HepG2 (cell line): Measurements from ENCODE around the gene CGNL1. TPM values are rescaled to one million over a fixed set of nuclear protein-coding genes. Genes with fewer than 3 reads are reported as not detected.

Experiments used
- CEBPZ ChIP-seq: IDR thresholded peaks from 2 replicates; pipeline ENCODE4 v1.6.1; 2012; ENCODE audit warnings: low read length, improper control_type of control experiment
- CSRNP2 ChIP-seq: sonication (generic); formaldehyde crosslinking; conservative IDR thresholded peaks from 2 replicates; pipeline ENCODE4 v1.8.0; 2022; ENCODE audit warnings: low read depth, missing genetic modification reagents
- ERF ChIP-seq: IDR thresholded peaks from 2 replicates; pipeline ENCODE4 v1.6.1; 2018; ENCODE audit warnings: missing biosample characterization, missing genetic modification reagents
- GMEB2 ChIP-seq: IDR thresholded peaks from 2 replicates; pipeline ENCODE4 v1.6.1; 2016; ENCODE audit warnings: missing biosample characterization, missing genetic modification reagents, low read depth
- HCFC1 ChIP-seq: fragments of 150-350 bp; IDR thresholded peaks from 2 replicates; pipeline ENCODE4 v1.6.1; 2014; ENCODE audit warnings: low read depth, low read length
- KMT2B ChIP-seq: IDR thresholded peaks from 2 replicates; pipeline ENCODE4 v1.6.1; 2016; ENCODE audit warnings: missing genetic modification reagents, missing compliant biosample characterization
- PHB2 ChIP-seq: fragments of 450-650 bp; IDR thresholded peaks from 2 replicates; pipeline ENCODE4 v1.6.1; 2018; ENCODE audit not compliant: partially characterized antibody
- PHF20 ChIP-seq: sonication (generic); formaldehyde crosslinking; IDR thresholded peaks from 2 replicates; pipeline ENCODE4 v1.5.0; 2020; ENCODE audit warnings: mild to moderate bottlenecking, missing genetic modification reagents
- RARA ChIP-seq: IDR thresholded peaks from 2 replicates; pipeline ENCODE4 v1.6.1; 2016; ENCODE audit warnings: missing genetic modification reagents, missing compliant biosample characterization
- SCMH1 ChIP-seq: sonication (generic); formaldehyde crosslinking; IDR thresholded peaks from 2 replicates; pipeline ENCODE4 v1.9.0; 2021; ENCODE audit warnings: missing genetic modification reagents, mild to moderate bottlenecking, borderline replicate concordance
- TFDP2 ChIP-seq: sonication (generic); formaldehyde crosslinking; IDR thresholded peaks from 2 replicates; pipeline ENCODE4 v1.4.0; 2020; ENCODE audit warnings: missing genetic modification reagents
- TRIM24 ChIP-seq: sonication (generic); formaldehyde crosslinking; IDR thresholded peaks from 2 replicates; pipeline ENCODE4 v1.8.0; 2022; ENCODE audit warnings: mild to moderate bottlenecking, missing genetic modification reagents
- ZFP1 ChIP-seq: IDR thresholded peaks from 2 replicates; pipeline ENCODE4 v1.6.1; 2016
- ZFP37 ChIP-seq: sonication (generic); formaldehyde crosslinking; IDR thresholded peaks from 2 replicates; pipeline ENCODE4 v1.4.0; 2020; ENCODE audit warnings: missing genetic modification reagents, borderline replicate concordance
- ZNF121 ChIP-seq: sonication (generic); formaldehyde crosslinking; IDR thresholded peaks from 2 replicates; pipeline ENCODE4 v1.5.0; 2020; ENCODE audit warnings: mild to moderate bottlenecking, missing genetic modification reagents
- ZNF280D ChIP-seq: sonication (generic); formaldehyde crosslinking; IDR thresholded peaks from 2 replicates; pipeline ENCODE4 v1.5.1; 2020; ENCODE audit warnings: mild to moderate bottlenecking, missing genetic modification reagents
- ZNF562 ChIP-seq: sonication (generic); formaldehyde crosslinking; IDR thresholded peaks from 2 replicates; pipeline ENCODE4 v1.8.0; 2022; ENCODE audit warnings: missing genetic modification reagents, borderline replicate concordance
- ZNF674 ChIP-seq: sonication (generic); formaldehyde crosslinking; IDR thresholded peaks from 2 replicates; pipeline ENCODE4 v1.5.0; 2020; ENCODE audit warnings: low read depth, mild to moderate bottlenecking, missing genetic modification reagents
- ZNF749 ChIP-seq: sonication (generic); formaldehyde crosslinking; IDR thresholded peaks from 2 replicates; pipeline ENCODE4 v1.8.0; 2022; ENCODE audit warnings: mild to moderate bottlenecking, missing genetic modification reagents, moderate library complexity, borderline replicate concordance
- ZNF879 ChIP-seq: sonication (generic); formaldehyde crosslinking; IDR thresholded peaks from 2 replicates; pipeline ENCODE4 v1.8.1; 2023; ENCODE audit warnings: missing genetic modification reagents
- polyA plus RNA-seq, 8 experiments: library from polyadenylated mRNA; depleted of rRNA in 3 of 8; stranded (reverse) in 7 of 8; unstranded in 1 of 8; fragments of >200 nt; fragmentation: Illumina TruSeq in 4 of 8; extraction: Trizol in 4 of 8; gene quantifications; 2 replicates each; pipeline versions ENCODE4 v1.2.1 to v1.2.3, GENCODE V29; 2011 to 2016; ENCODE audit warnings: low read depth in 4 of 8, missing spikeins in 1 of 8, mixed read lengths in 1 of 8; ENCODE audit not compliant: insufficient read depth in 1 of 8
- total RNA-seq, 5 experiments: library from RNA; depleted of rRNA; stranded (reverse); fragments of >200 nt; fragmentation: Illumina TruSeq; extraction: Trizol; gene quantifications; 2 replicates each; pipeline ENCODE4 v1.2.3, GENCODE V29; 2016; ENCODE audit warnings: low read depth in 1 of 5

The CGNL1 gene
- total and polyA plus RNA-seq, 2 of the 13 experiments (the other 11 are each of a cell fraction or from before 2014, with no cell fraction given): 5.6 to 15.6 TPM

- TF ChIP-seq ZNF280D (CRISPR knock-in tag): no peak
- no peak for TF ChIP-seq ZNF879 (CRISPR knock-in tag)
- 0 out of 2 replicates have a peak, but pooled peaks have one; percentile 29 for TF ChIP-seq ERF (CRISPR knock-in tag)
- TF ChIP-seq RARA (CRISPR knock-in tag): no peak
- TF ChIP-seq ZNF121: no peak
- no peak for TF ChIP-seq TRIM24 (CRISPR knock-in tag)
- TF ChIP-seq HCFC1: no peak
- no peak for TF ChIP-seq GMEB2 (CRISPR knock-in tag)
- no peak for TF ChIP-seq ZNF562 (CRISPR knock-in tag)
- TF ChIP-seq CEBPZ: no peak
- peak; percentile 44; the same call in 1 of the 2 replicates for TF ChIP-seq KMT2B
- no peak for TF ChIP-seq PHB2
- TF ChIP-seq TFDP2 (CRISPR knock-in tag): no peak
- no peak for TF ChIP-seq ZFP1
- TF ChIP-seq CSRNP2 (CRISPR knock-in tag): no peak
- TF ChIP-seq ZNF749 (CRISPR knock-in tag): no peak
- no peak for TF ChIP-seq ZFP37 (CRISPR knock-in tag)
- no peak for TF ChIP-seq ZNF674
- no peak for TF ChIP-seq PHF20 (CRISPR knock-in tag)
- no peak for TF ChIP-seq SCMH1 (CRISPR knock-in tag)
These were observed 582 bp downstream of the CGNL1 start (continued) for GRCh38 chr15:57376696-57377477.
